SU-DHL-6 (cell line): Measurements from ENCODE around the gene CTAGE1.

Experiments
- H2AFZ ChIP-seq: fragments of 200-600 bp; sonication (generic); 2 replicates; pipeline ENCODE4 v1.6.1; 2014; ENCODE audit warnings: low read depth, mild to moderate bottlenecking, moderate library complexity, mixed read lengths, antibody characterized with exemption, low read length; ENCODE audit not compliant: severe bottlenecking
- H3F3A ChIP-seq: fragments of 200-600 bp; shearing (Covaris generic); 2 replicates; pipeline ENCODE4 v1.6.0; 2016; ENCODE audit warnings: antibody characterized with exemption, mild to moderate bottlenecking; ENCODE audit not compliant: insufficient read depth
- H3K27ac ChIP-seq: fragments of 200-600 bp; sonication (generic); 2 replicates; pipeline ENCODE4 v1.5.1; 2016; ENCODE audit warnings: low read depth, mild to moderate bottlenecking, low read length, moderate library complexity, mixed read lengths
- H3K27me3 ChIP-seq: fragments of 200-600 bp; sonication (generic), shearing (Covaris generic); 2 replicates; pipeline ENCODE4 v1.6.0; 2014; ENCODE audit warnings: mild to moderate bottlenecking, low read length
- H3K36me3 ChIP-seq: fragments of 200-600 bp; sonication (generic); 2 replicates; pipeline ENCODE4 v1.6.1; 2014; ENCODE audit warnings: mild to moderate bottlenecking, low read length, mixed read lengths
- H3K4me2 ChIP-seq: fragments of 300-600, 200-600 bp; shearing (Covaris generic), sonication (generic); 2 replicates; pipeline ENCODE4 v1.6.0; 2014; ENCODE audit warnings: low read length, low read depth, mild to moderate bottlenecking; ENCODE audit not compliant: poor library complexity, severe bottlenecking
- H3K4me3 ChIP-seq: fragments of 200-600 bp; sonication (generic); 2 replicates; pipeline ENCODE4 v1.5.1; 2014; ENCODE audit warnings: antibody characterized with exemption, low read length, mild to moderate bottlenecking, mixed read lengths; ENCODE audit not compliant: insufficient read depth, poor library complexity, severe bottlenecking
- H3K79me2 ChIP-seq: fragments of 200-600 bp; sonication (generic); 2 replicates; pipeline ENCODE4 v1.6.1; 2014; ENCODE audit warnings: mild to moderate bottlenecking, low read length, moderate library complexity; ENCODE audit not compliant: insufficient read depth
- H3K9ac ChIP-seq: fragments of 200-600 bp; sonication (generic); 2 replicates; pipeline ENCODE4 v1.7.0; 2014; ENCODE audit warnings: mild to moderate bottlenecking, low read length
- H3K9me2 ChIP-seq: fragments of 200-600 bp; sonication (generic); replicated peaks from 2 replicates; pipeline ENCODE4 v1.6.1; 2014; ENCODE audit warnings: low read length; ENCODE audit not compliant: insufficient read depth
- H3K9me3 ChIP-seq: fragments of 200-600 bp; sonication (generic); 2 replicates; pipeline ENCODE4 v1.6.1; 2014; ENCODE audit warnings: low read length, mixed read lengths; ENCODE audit not compliant: insufficient read depth
- H4K20me1 ChIP-seq: fragments of 200-600 bp; sonication (generic); 2 replicates; pipeline ENCODE4 v1.6.1; 2014; ENCODE audit warnings: low read depth, mild to moderate bottlenecking, antibody characterized with exemption, low read length, moderate library complexity, mixed read lengths
- CTCF ChIP-seq: fragments of 200-600 bp; sonication (generic); IDR thresholded peaks from one replicate; pipeline ENCODE4 v1.5.1; 2017; ENCODE audit warnings: antibody characterized with exemption, mild to moderate bottlenecking, low read length, moderate library complexity; ENCODE audit not compliant: insufficient read depth, poor library complexity, severe bottlenecking
- EZH2phosphoT487 ChIP-seq: fragments of 200-600 bp; sonication (generic), shearing (Covaris generic); conservative IDR thresholded peaks from 2 replicates; pipeline ENCODE4 v1.6.1; 2018; ENCODE audit warnings: mild to moderate bottlenecking, antibody characterized with exemption, low read length, moderate library complexity, mixed read lengths

CTAGE1 gene

GRCh38 chr18:22456547-22456946 lies 38.8 kb upstream of the CTAGE1 start:
- no peaks in the 10 kb centered on the region for H3K36me3 ChIP-seq
- no peaks in the 10 kb centered on the region for H3F3A ChIP-seq
- no peaks in the 10 kb centered on the region for H4K20me1 ChIP-seq
- H2AFZ ChIP-seq, result no peak overlapping the region
- no peak for TF ChIP-seq CTCF
- no peak for TF ChIP-seq EZH2phosphoT487
- H3K9me3 ChIP-seq, result no peaks in the 10 kb centered on the region
- H3K4me3 ChIP-seq, result no peak overlapping the region
- H3K9me2 ChIP-seq, result no peaks in the 10 kb centered on the region
- H3K9ac ChIP-seq, result no peak overlapping the region
- no peak overlapping the region for H3K27ac ChIP-seq
- no peak overlapping the region for H3K4me2 ChIP-seq
- no peaks in the 10 kb centered on the region for H3K27me3 ChIP-seq
- no peaks in the 10 kb centered on the region for H3K79me2 ChIP-seq

GRCh38 chr18:22456116-22456480 lies 38.4 kb upstream of the CTAGE1 start:
- Histone ChIP-seq H3K9ac (no peak overlapping the region), H4K20me1 (no peaks in the 10 kb centered on the region), H3K27me3 (no peaks in the 10 kb centered on the region), H3K36me3 (no peaks in the 10 kb centered on the region), H3K4me3 (no peak overlapping the region), H2AFZ (no peak overlapping the region), H3K9me3 (no peaks in the 10 kb centered on the region), H3K9me2 (no peaks in the 10 kb centered on the region), H3K27ac (no peak overlapping the region), H3K79me2 (no peaks in the 10 kb centered on the region), H3K4me2 (no peak overlapping the region), H3F3A (no peaks in the 10 kb centered on the region)
- TF ChIP-seq CTCF (no peak), EZH2phosphoT487 (no peak)

GRCh38 chr18:22455425-22456115 lies 37.9 kb upstream of the CTAGE1 start:
- H3K27ac ChIP-seq, result no peak overlapping the region
- H3K9ac ChIP-seq, result no peak overlapping the region
- H3K9me3 ChIP-seq, result no peaks in the 10 kb centered on the region
- H3K9me2 ChIP-seq, result no peaks in the 10 kb centered on the region
- H3K4me3 ChIP-seq, result no peak overlapping the region
- H3K36me3 ChIP-seq, result no peaks in the 10 kb centered on the region
- H2AFZ ChIP-seq, result no peak overlapping the region
- H3K27me3 ChIP-seq, result no peaks in the 10 kb centered on the region
- H4K20me1 ChIP-seq, result no peaks in the 10 kb centered on the region
- TF ChIP-seq EZH2phosphoT487 (no peak), CTCF (no peak)
- H3F3A ChIP-seq, result no peaks in the 10 kb centered on the region
- no peak overlapping the region for H3K4me2 ChIP-seq
- H3K79me2 ChIP-seq, result no peaks in the 10 kb centered on the region
